GM12801 (cell line): ENCODE measurements around the gene ATOSB.

Source experiments
- TF ChIP-seq, protein P1 (sequence below): IDR thresholded peaks from one replicate; pipeline ENCODE4 v1.5.1; 2011; ENCODE audit warnings: control low read depth; ENCODE audit not compliant: insufficient read length; ENCODE audit errors: extremely low read depth

The ATOSB gene, protein sequence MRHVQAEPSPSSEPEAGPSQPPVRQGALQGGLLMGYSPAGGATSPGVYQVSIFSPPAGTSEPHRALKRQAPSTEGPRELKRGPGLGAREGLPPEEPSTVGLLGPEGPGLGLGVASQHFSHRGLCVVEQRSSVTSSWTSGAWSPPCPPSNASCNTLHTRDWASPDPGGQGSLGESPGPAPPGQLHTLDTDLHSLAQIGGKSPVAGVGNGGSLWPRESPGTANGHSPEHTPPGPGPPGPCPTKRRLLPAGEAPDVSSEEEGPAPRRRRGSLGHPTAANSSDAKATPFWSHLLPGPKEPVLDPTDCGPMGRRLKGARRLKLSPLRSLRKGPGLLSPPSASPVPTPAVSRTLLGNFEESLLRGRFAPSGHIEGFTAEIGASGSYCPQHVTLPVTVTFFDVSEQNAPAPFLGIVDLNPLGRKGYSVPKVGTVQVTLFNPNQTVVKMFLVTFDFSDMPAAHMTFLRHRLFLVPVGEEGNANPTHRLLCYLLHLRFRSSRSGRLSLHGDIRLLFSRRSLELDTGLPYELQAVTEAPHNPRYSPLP

GRCh38 chr9:35115680-35116538 is at the start of gene ATOSB:
Gene ATOSB, minus strand, starts transcription at chr9:35115862. Its CDS starts 7,588 bp downstream, at chr9:35108274.
- TF ChIP-seq, protein P1, sequence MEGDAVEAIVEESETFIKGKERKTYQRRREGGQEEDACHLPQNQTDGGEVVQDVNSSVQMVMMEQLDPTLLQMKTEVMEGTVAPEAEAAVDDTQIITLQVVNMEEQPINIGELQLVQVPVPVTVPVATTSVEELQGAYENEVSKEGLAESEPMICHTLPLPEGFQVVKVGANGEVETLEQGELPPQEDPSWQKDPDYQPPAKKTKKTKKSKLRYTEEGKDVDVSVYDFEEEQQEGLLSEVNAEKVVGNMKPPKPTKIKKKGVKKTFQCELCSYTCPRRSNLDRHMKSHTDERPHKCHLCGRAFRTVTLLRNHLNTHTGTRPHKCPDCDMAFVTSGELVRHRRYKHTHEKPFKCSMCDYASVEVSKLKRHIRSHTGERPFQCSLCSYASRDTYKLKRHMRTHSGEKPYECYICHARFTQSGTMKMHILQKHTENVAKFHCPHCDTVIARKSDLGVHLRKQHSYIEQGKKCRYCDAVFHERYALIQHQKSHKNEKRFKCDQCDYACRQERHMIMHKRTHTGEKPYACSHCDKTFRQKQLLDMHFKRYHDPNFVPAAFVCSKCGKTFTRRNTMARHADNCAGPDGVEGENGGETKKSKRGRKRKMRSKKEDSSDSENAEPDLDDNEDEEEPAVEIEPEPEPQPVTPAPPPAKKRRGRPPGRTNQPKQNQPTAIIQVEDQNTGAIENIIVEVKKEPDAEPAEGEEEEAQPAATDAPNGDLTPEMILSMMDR, result no peak

DNA sequence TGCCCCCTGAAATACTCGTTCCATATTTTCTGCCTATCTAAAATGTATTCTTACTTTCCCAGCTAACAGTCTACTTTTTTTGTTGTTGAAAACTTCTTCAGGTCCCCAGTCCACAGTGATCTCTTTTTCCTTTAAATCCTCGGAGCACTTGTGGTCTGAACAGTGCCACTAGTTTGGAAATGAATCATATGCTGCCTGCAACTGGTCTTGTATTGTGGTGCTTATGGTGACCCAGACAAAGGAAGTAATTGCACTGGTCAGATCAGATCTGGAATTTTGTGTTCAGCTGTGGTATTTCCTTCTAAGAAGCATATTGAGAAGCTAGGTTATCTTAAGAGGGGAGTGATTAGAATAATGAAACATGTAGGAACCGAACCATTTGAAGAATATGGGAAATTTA is 49.0 kb upstream of the ATOSB start:
- TF ChIP-seq, protein P1, result no peak

- TF ChIP-seq, protein P1, result no peak
Observed at GRCh38 chr9:35163413-35163812, 47.8 kb upstream of the ATOSB start.

DNA sequence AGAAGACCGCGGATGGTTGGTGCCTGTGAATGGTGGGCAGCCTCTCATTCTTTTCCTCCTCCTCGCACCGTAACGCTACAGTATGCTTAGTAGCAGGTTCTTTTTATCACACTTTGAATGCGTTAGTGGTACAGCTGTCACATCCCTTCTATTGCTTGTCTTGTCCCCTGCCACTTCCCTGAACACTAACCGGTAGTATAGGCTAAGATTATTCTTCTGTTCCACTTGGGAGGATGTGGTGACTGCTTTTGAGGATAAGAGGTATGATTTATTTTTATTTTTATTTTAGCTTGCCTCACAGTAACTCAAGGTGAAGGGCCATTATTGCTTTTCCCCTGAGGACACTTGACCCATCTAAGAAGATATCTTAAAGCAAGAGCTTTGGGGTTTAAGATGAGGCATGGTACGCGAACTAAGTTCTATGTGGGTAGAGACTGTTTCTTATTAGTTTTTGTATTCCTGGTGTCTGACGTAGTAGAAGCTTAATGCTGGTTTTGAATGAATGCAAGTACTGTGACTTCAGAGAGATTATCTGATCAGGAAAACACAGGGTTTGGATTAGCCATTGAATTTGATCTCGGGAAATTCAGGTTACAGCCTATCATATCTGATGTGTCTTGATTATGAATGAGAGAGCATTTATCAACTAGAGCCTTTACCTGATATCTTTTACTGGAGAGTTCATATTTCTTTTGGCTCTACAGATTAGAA is 47.1 kb upstream of the ATOSB start:
- TF ChIP-seq, protein P1, result no peak

GRCh38 chr9:35161713-35162604 is 46.3 kb upstream of the ATOSB start, which contains the start of gene UNC13B:
Gene UNC13B, plus strand, starts transcription at chr9:35162009. Its CDS starts 275 bp downstream, at chr9:35162284.
- TF ChIP-seq, protein P1, result no peak

DNA sequence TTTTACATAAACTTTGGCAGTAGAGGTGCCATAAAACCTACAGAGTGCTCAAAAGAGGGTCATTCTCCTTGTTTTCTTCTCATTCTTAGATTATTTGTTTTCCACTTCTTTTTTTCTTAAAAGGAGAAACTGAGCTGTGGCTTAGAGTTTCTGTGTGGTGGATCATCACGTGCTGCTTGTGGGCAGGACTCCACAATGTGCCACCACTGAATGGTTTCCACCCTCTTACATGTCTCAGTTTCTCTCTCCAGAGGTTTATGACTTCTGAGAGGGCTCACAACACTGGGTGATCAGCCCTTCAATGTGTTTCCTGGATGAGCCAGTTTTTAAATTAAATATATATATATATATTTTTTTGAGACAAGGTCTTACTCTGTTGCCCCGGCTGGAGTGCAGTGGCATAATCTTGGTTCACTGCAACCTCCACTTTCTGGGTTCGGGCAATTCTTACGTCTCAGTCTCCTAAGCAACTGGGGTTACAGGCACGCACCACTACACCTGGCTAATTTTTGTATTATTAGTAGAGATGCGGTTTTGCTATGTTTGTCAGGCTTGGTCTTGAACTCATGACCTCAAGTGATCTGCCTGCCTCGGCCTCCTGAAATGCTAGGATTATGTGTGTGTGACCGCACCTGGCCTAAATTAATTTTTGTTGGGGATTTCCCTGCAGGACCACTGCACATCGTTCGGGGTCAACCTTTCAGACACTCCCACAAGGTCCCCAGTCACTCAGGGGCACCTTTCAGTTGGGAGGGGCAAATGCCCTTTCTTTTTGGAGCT is 43.0 kb upstream of the ATOSB start:
- TF ChIP-seq, protein P1, result no peak
